Ammon's horn (tissue), 1 donor: Measurements from ENCODE around the gene RAB3IL1.
"Not testable (repeated sequence)": the region's sequence is repeated elsewhere in the genome, so short reads cannot be mapped to it uniquely, and the experiment has no call there.

Experiments
- DNase-seq: peaks from one replicate; pipeline ENCODE4 v3.0.0-alpha.2; 2016; ENCODE audit warnings: low spot score

The RAB3IL1 gene

DNA sequence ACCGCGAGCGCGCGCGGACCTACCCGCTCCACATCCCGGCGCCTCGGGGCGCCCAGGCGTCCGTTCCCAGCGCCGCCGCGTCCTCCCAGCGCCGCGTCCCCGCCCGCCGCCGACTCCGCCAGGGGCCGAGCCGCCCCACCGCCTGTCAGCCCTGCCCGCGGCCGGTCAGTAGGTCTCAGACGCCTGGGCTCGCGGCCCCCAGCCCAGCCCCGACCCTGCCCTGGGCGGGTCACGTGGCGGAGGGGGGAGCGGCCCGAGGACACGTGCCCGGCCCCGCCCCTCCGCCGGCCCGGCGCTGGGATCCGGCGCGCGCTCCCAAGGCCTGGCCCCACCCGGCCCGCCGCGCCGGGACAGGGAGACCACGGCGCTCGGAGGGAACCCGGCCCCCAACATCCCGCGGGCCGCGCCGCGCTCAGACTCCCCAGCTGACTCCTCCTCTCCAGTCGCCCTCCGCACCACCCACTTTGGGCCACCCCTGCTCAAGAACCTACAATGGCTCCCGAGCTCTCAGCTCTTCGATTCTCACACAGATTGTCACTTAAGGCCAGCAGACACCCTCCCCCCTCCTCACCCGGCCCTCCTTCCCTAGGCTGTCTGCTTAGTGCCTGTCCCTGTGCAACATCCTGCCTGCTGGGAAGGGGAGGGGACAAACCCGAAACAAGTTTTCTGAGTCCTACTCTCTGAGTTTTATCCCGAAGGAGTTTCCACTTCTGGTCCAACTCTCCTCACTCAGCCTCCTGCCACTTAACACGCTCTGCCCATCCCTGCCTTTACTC lies at the start of gene RAB3IL1:
RAB3IL1 (minus strand) TSS at position 233 of the 776 bp plus-strand sequence; CDS start at position 34, 199 bp downstream.
- DNase-seq = peak; percentile 60

DNA sequence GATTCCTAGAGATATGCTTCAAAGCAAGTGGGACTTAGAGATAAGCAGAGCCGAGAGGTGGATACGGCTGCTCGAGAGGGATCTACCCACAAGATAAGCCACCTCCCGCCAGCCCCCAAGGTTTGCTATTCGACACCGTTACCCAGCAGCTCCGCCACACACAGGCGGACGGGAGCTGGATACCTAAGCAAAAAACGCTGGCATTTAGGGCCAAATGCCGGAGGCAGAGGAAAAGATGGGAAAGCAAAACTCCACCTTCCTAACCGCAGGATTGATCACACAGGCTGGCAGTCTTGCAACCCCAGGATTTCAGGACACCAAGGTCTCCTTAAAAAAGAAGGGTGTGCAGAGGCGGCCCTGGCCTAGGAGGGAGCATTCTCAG lies 49.4 kb upstream of the RAB3IL1 start:
- DNase-seq = no peak

GRCh38 chr11:61964666-61965271 lies 47.4 kb upstream of the RAB3IL1 start:
- DNase-seq = not testable (repeated sequence)

GRCh38 chr11:61964058-61964665 lies 46.8 kb upstream of the RAB3IL1 start:
- DNase-seq = no peak

DNA sequence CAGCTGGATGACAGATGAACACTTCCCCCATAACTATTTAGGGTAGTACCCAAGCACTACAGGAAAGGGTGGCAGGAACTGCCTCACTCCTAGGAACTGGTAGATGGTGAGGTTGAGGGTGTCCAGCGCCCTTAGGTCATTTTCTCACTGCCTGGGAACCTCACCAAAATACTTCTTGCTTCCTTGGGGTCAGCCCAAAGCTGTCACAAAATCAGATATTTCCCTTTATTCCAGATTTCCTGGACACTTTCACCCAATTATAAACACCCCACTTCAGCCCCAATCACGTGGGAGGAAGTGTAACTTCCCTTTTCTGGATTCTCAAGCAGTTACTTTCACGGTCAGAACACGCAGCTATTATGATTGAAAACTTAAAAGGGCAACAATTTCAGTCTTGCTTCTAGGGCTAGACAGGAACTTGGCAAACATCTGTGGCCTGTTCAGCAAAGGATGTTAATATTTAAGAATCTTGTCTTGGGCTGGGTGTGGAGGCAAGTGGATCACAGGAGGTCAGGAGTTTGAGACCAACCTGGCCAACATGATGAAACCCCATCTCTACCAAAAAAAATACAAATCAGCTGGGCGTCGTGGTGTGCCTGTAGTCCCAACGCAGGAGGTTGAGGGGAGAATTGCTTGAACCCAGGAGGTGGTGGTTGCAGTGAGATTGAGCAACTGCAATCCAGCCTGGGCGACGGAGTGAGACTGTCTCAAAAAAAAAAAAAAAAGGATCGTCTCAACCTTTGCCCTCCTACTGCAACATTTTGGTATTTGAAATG lies 46.1 kb upstream of the RAB3IL1 start:
- peak; percentile 63 for DNase-seq

- DNase-seq = no peak
Observed at GRCh38 chr11:61963016-61963281, 45.6 kb upstream of the RAB3IL1 start.

- DNase-seq = no peak
Observed at GRCh38 chr11:61962213-61963015, 45.0 kb upstream of the RAB3IL1 start.

- DNase-seq = peak; percentile 89
Observed at GRCh38 chr11:61961570-61962212, 44.3 kb upstream of the RAB3IL1 start.

DNA sequence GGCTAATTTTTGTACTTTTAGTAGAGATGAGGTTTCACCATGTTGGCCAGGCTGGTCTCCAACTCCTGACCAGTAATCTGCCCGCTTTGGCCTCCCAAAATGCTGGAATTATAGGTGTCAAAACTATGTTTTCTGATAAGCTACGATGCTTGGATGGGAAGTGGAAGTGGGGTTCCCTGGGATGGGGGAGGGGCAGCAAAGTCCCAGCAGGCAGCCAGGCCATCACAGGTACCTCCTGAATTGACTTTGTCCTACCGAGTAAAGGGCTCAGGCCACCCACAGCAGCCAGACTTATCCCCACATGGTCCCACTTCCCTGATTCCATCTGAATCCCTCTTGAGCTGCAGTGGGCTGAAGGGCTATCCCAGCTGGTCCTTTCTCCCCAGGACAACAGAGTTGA lies 43.2 kb upstream of the RAB3IL1 start:
- DNase-seq = no peak

- no peak for DNase-seq
Observed at GRCh38 chr11:61959678-61960077, 42.3 kb upstream of the RAB3IL1 start.

DNA sequence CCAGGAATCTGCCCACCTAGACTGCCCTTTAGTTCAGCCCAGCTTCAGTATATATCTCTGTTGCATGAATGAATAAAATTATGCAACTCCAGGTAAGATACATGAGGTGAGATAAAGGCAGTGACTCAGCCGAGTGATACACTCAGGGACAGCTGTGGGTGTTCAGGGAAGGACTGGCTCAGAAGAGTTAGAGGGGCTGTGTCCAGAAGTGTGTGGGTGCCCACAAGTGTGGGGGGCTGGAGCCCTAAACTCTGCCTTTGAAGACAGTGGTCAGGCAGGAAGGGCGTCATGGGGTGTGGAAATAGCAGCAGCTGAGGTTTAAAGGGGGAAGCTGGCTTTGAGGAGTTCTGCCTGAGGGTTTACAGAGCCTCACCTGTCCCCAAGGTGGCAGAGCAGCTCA lies 41.7 kb upstream of the RAB3IL1 start:
- no peak for DNase-seq

GRCh38 chr11:61958590-61958989 lies 41.2 kb upstream of the RAB3IL1 start:
- no peak for DNase-seq

- DNase-seq = no peak
Observed at GRCh38 chr11:61957021-61957770, 39.8 kb upstream of the RAB3IL1 start.

DNA sequence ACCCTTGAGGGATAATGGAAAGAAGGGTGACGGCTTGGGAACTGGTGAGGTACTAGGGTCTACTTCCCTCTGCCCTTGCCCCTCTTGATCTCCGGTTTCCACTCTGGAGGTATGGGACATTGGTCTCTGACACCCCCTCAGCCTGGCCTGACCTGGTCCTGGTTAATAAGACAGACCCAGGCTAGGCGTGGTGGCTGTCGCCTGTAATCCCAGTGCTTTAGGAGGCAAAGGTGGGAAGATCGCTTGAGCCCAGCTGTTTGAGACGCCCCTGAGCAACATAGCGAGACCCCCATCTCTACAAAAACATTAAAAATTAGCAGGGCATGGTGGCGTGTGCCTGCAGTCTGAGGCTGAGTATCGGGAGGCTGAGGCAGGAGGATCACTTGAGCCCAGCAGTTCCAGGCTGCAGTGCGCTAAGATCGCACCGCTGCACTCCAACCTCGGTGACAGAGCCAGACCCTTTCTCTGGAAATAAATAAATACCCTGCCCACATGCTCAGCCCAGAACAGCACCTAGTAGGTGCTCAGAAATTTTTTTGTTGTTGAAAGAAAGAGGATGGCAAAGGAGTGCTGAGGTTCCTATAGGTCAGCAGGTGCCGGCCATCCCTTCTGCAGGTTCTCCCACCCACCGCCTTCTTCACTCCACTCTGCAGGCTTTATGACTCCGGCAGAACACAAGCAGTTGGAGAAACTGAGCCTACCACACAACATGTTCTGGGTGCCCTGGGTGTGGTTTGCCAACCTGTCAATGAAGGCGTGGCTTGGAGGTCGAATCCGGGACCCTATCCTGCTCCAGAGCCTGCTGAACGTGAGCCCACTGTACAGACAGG lies 39.0 kb upstream of the RAB3IL1 start:
- no peak for DNase-seq

- no peak for DNase-seq
Observed at GRCh38 chr11:61955422-61956135, 38.2 kb upstream of the RAB3IL1 start.

- DNase-seq = peak; percentile 79
Observed at GRCh38 chr11:61954851-61955421, 37.6 kb upstream of the RAB3IL1 start.

DNA sequence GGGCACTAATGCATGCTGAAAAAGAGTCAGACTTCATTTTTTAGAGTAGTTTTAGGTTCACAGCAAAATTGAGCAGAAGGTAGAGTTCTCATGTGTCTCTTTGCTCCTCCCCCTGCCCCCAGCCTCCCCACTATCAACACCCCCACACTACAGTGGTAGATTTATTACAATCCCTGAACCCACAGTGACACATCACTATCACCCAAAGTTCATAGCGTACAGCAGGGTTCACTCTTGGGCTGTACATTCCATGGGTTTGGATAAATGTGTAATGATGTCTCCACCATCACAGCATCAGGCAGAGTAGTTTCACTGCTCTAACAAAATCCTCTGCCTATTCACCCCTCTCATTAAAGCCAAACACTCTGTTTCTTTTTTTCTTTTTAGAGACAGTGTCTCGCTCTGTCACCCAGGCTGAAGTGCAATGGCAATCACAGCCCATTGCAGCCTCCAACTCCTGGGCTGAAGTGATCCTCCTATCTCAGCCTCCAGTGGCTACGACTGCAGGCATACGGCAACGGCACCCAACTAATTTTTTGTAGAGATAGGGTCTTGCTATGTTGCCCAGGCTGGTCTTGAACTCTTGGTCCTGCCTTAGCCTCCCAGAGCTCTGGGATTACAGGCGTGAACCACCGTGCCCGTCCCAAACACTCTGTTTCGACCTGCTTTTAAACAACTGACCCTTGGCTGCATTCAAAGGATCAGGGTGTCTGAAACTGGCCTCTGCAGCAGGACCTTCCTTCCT lies 36.9 kb upstream of the RAB3IL1 start:
- DNase-seq = no peak

GRCh38 chr11:61953632-61954031 lies 36.3 kb upstream of the RAB3IL1 start:
- not testable (repeated sequence) for DNase-seq
